Thoracic aorta (tissue), 2 donors: ENCODE data around the gene COPG2. TPM values are rescaled to one million over a fixed set of nuclear protein-coding genes. Genes with fewer than 3 reads are reported as not detected.
"Not testable (repeated sequence)": the region's sequence is repeated elsewhere in the genome, so short reads cannot be mapped to it uniquely, and the experiment has no call there.

ENCODE experiments used
- ATAC-seq: fragments of 150-250 bp; one replicate; pipeline ENCODE4 v1.8.0; 2017; ENCODE audit warnings: low read depth; ENCODE audit not compliant: insufficient number of reproducible peaks, low FRiP score
- DNase-seq: peaks from one replicate; pipeline ENCODE4 v3.0.0-alpha.2; 2020; ENCODE audit warnings: low spot score
- H3K27ac ChIP-seq, 2 donors: fragments of 200-600 bp; sonication (generic); 1 replicate in 1 of 2; 2 replicates in 1 of 2; pipeline ENCODE4 v1.5.1; 2016; ENCODE audit warnings: mild to moderate bottlenecking in 2 of 2, moderate library complexity in 2 of 2
- H3K27me3 ChIP-seq: fragments of 200-600 bp; sonication (generic); replicated peaks from 2 replicates; pipeline ENCODE4 v1.6.0; 2016; ENCODE audit warnings: mild to moderate bottlenecking; ENCODE audit not compliant: insufficient read depth
- H3K36me3 ChIP-seq: fragments of 200-600 bp; sonication (generic); one replicate; pipeline ENCODE4 v1.5.1; 2016
- H3K4me1 ChIP-seq, 2 donors: fragments of 200-600 bp; sonication (generic); 1 replicate in 1 of 2; 2 replicates in 1 of 2; pipeline versions ENCODE4 v1.5.1 to v1.6.0; 2016; ENCODE audit warnings: low read depth in 2 of 2, mild to moderate bottlenecking in 1 of 2; ENCODE audit not compliant: control insufficient read depth in 1 of 2
- H3K4me3 ChIP-seq: fragments of 200-600 bp; sonication (generic); 2 replicates; pipeline ENCODE4 v1.5.1; 2016; ENCODE audit warnings: mild to moderate bottlenecking
- H3K9me3 ChIP-seq: fragments of 200-600 bp; sonication (generic); 2 replicates; pipeline ENCODE4 v1.5.1; 2016
- CTCF ChIP-seq: fragments of 200-600 bp; sonication (generic); IDR thresholded peaks from one replicate; pipeline ENCODE4 v1.5.1; 2019; ENCODE audit warnings: antibody characterized with exemption
- total RNA-seq, 2 donors: library from RNA; depleted of rRNA; stranded (reverse); fragments of >200 nt; gene quantifications; one replicate each; pipeline versions ENCODE4 v1.1.0 to v1.2.3, GENCODE V29; 2016

Gene COPG2
- total RNA-seq, 2 donors from 2014 or later, result 8.8 to 9.5 TPM

DNA sequence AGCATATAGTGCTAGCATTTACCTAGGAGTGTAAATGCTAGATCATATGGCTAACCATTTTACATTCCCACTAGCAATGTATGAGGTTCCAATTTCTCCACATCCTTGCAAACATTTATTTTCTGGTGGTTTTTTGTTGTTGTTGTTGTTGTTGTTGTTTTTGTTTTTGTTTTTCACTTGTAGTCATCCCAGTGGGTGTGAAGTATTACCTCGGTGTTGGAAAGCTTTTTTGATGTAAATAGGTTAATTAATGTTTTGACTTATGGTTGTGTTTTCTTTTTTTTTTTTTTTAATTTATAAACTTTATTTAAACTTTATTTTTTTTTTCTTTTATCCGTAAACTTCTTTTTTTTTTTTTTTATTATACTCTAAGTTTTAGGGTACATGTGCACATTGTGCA lies 33.1 kb upstream of the COPG2 start:
- no peak for TF ChIP-seq CTCF
- no peak overlapping the region for H3K27ac ChIP-seq
- DNase-seq (no peak), ATAC-seq (no peak)
- H3K4me1 ChIP-seq, result no peaks in the 10 kb centered on the region
- no peak overlapping the region for H3K4me3 ChIP-seq
- no peaks in the 10 kb centered on the region for H3K27me3 ChIP-seq
- H3K9me3 ChIP-seq, result no peaks in the 10 kb centered on the region
- no peaks in the 10 kb centered on the region for H3K36me3 ChIP-seq

DNA sequence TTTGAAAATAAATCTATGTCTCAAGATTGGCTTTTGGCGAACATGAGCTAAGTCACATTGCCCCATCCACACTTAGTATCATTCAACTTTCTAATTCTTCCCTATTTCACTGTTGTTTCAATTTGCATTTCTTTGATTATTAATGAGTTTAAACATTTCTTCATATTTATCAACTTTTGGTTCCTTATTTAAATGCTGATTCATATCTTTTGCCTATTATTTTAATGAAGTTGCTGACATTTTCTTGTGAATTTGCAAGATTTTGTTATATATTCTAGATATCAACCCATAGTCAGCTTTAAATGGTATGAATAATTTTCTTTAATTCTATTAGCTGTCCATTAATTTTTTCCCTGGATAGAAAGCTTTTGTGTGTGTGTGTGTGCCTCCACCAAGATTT lies 32.2 kb upstream of the COPG2 start:
- H3K9me3 ChIP-seq, result no peaks in the 10 kb centered on the region
- no peak overlapping the region for H3K27ac ChIP-seq
- H3K27me3 ChIP-seq, result no peaks in the 10 kb centered on the region
- TF ChIP-seq CTCF, result no peak
- no peak for ATAC-seq
- DNase-seq, result no peak
- H3K4me1 ChIP-seq, result no peaks in the 10 kb centered on the region
- no peaks in the 10 kb centered on the region for H3K36me3 ChIP-seq
- H3K4me3 ChIP-seq, result no peak overlapping the region

DNA sequence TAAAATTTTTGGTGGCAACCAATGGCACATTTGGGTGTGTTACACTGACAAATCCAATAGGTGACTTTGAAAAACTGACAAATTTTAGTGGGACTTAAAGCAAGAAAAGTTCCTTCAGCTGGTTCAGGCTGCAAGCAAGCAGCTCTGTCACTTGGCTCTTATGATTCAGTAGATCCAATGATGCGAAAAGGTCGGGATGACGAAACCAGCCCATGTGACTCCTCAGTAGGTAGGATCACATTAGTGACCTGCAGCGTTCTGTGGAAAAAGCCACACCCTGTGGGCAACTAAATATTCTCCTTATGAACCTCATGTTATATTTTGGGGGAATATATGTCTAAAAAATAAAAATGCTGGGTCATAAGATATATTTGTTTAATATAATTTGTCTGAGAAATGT lies 31.1 kb upstream of the COPG2 start:
- no peak overlapping the region for H3K27ac ChIP-seq
- H3K36me3 ChIP-seq, result no peaks in the 10 kb centered on the region
- no peak overlapping the region for H3K4me3 ChIP-seq
- DNase-seq, result no peak
- ATAC-seq, result no peak
- no peaks in the 10 kb centered on the region for H3K9me3 ChIP-seq
- TF ChIP-seq CTCF, result no peak
- no peaks in the 10 kb centered on the region for H3K27me3 ChIP-seq
- no peaks in the 10 kb centered on the region for H3K4me1 ChIP-seq

- DNase-seq (no peak), ATAC-seq (no peak)
- Histone ChIP-seq H3K9me3 (no peaks in the 10 kb centered on the region), H3K4me1 (no peaks in the 10 kb centered on the region), H3K27me3 (no peaks in the 10 kb centered on the region), H3K36me3 (no peaks in the 10 kb centered on the region), H3K27ac (no peak overlapping the region), H3K4me3 (no peak overlapping the region)
- no peak for TF ChIP-seq CTCF
These were observed 29.3 kb upstream of the COPG2 start for GRCh38 chr7:130697820-130698219.

GRCh38 chr7:130695840-130696239 lies 27.3 kb upstream of the COPG2 start:
- ATAC-seq (no peak), DNase-seq (no peak)
- Histone ChIP-seq H3K4me3 (no peak overlapping the region), H3K9me3 (no peaks in the 10 kb centered on the region), H3K4me1 (no peaks in the 10 kb centered on the region), H3K36me3 (no peaks in the 10 kb centered on the region), H3K27ac (no peak overlapping the region), H3K27me3 (no peaks in the 10 kb centered on the region)
- TF ChIP-seq CTCF, result no peak

GRCh38 chr7:130692396-130692795 lies 23.8 kb upstream of the COPG2 start:
- not testable (repeated sequence) for H3K27me3 ChIP-seq, H3K36me3 ChIP-seq, DNase-seq, H3K4me3 ChIP-seq, H3K4me1 ChIP-seq, H3K9me3 ChIP-seq, H3K27ac ChIP-seq, ATAC-seq
